ENCODE data around the gene RPS15A. TPM values are rescaled to one million over a fixed set of nuclear protein-coding genes. Genes with fewer than 3 reads are reported as not detected.

RPS15A gene
- total and polyA plus RNA-seq, 2 donors (not counting 1 experiment from before 2014, with no cell fraction given) = 1,585 to 3,828 TPM

DNA sequence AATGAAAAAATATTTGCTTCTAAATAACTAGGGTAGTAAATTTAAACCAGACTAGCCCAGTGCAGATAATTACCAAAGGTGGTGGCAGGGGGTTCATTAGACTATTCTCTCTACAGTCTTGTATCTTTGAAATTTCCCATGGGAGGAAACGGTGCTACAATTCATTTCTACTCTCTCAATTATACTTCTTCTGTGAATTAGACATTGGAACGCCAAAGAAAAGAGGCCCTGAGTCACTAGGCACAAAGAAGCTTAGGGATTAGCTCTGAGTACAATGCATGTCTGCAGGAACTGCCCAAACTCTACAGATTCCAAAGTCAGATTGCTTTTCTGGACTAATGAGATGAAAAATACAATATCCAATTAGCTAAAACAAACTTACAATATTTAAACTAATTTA lies 41.9 kb upstream of the RPS15A start:
- Histone ChIP-seq H3K36me3 (ENCODE audit: control insufficient read depth, insufficient read depth, low read length) (peaks cover 29% of the 10 kb centered on the region), H4K20me1 (ENCODE audit: control insufficient read depth, extremely low read depth, insufficient read depth, low read length) (no peaks in the 10 kb centered on the region), H3K4me2 (ENCODE audit: extremely low read depth, insufficient read depth, low read length) (no peak overlapping the region), H3K27me3 (ENCODE audit: control insufficient read depth, insufficient read depth, low read length) (no peaks in the 10 kb centered on the region), H3K79me2 (ENCODE audit: control insufficient read depth, insufficient read depth, low read length) (no peaks in the 10 kb centered on the region), H3K4me1 (ENCODE audit: control insufficient read depth, extremely low read depth, insufficient read depth, low read length) (no peaks in the 10 kb centered on the region), H2AFZ (ENCODE audit: low read length) (no peak overlapping the region), H3K9me3 (ENCODE audit: control insufficient read depth, insufficient read depth, low read depth, low read length) (no peaks in the 10 kb centered on the region), H3K9ac (ENCODE audit: insufficient read depth, low read length) (no peak overlapping the region), H3K27ac (ENCODE audit: insufficient read depth, low read length) (no peak overlapping the region), H3K4me3 (replicated peaks in 1 of 4; ENCODE audit: control extremely low read depth in 1 of 4, insufficient read depth in 1 of 4, low read depth in 3 of 4, low read length in 4 of 4) (no peak overlapping the region)
- TF ChIP-seq CTCF (conservative IDR thresholded peaks at IDR 0.05 in 1 of 2, IDR thresholded peaks at IDR 0.05 in 1 of 2; ENCODE audit: low read depth in 1 of 2, low read length in 2 of 2) (no peak), EZH2 (IDR thresholded peaks at IDR 0.05; ENCODE audit: low read length, missing control alignments) (no peak)
- DNase-seq (ENCODE audit: low read depth in 2 of 2) = no peak

GRCh38 chr16:18829251-18829650 lies 39.1 kb upstream of the RPS15A start:
- DNase-seq (ENCODE audit: low read depth in 2 of 2) = no peak
- no peaks in the 10 kb centered on the region for H4K20me1 ChIP-seq (ENCODE audit: control insufficient read depth, extremely low read depth, insufficient read depth, low read length)
- peaks cover 18% of the 10 kb centered on the region for H3K36me3 ChIP-seq (ENCODE audit: control insufficient read depth, insufficient read depth, low read length)
- TF ChIP-seq EZH2 (IDR thresholded peaks at IDR 0.05; ENCODE audit: low read length, missing control alignments) (no peak), CTCF (conservative IDR thresholded peaks at IDR 0.05 in 1 of 2, IDR thresholded peaks at IDR 0.05 in 1 of 2; ENCODE audit: low read depth in 1 of 2, low read length in 2 of 2) (no peak)
- H2AFZ ChIP-seq (ENCODE audit: low read length) = no peak overlapping the region
- no peak overlapping the region for H3K4me2 ChIP-seq (ENCODE audit: extremely low read depth, insufficient read depth, low read length)
- H3K9me3 ChIP-seq (ENCODE audit: control insufficient read depth, insufficient read depth, low read depth, low read length) = no peaks in the 10 kb centered on the region
- H3K4me1 ChIP-seq (ENCODE audit: control insufficient read depth, extremely low read depth, insufficient read depth, low read length) = no peaks in the 10 kb centered on the region
- H3K9ac ChIP-seq (ENCODE audit: insufficient read depth, low read length) = no peak overlapping the region
- H3K27me3 ChIP-seq (ENCODE audit: control insufficient read depth, insufficient read depth, low read length) = no peaks in the 10 kb centered on the region
- H3K79me2 ChIP-seq (ENCODE audit: control insufficient read depth, insufficient read depth, low read length) = no peaks in the 10 kb centered on the region
- no peak overlapping the region for H3K4me3 ChIP-seq (replicated peaks in 1 of 4; ENCODE audit: control extremely low read depth in 1 of 4, insufficient read depth in 1 of 4, low read depth in 3 of 4, low read length in 4 of 4)
- H3K27ac ChIP-seq (ENCODE audit: insufficient read depth, low read length) = no peak overlapping the region

GRCh38 chr16:18827890-18828289 lies 37.8 kb upstream of the RPS15A start:
- H3K4me3 ChIP-seq (replicated peaks in 1 of 4; ENCODE audit: control extremely low read depth in 1 of 4, insufficient read depth in 1 of 4, low read depth in 3 of 4, low read length in 4 of 4) = no peak overlapping the region
- no peak overlapping the region for H2AFZ ChIP-seq (ENCODE audit: low read length)
- TF ChIP-seq CTCF (conservative IDR thresholded peaks at IDR 0.05 in 1 of 2, IDR thresholded peaks at IDR 0.05 in 1 of 2; ENCODE audit: low read depth in 1 of 2, low read length in 2 of 2) (no peak), EZH2 (IDR thresholded peaks at IDR 0.05; ENCODE audit: low read length, missing control alignments) (no peak)
- no peak overlapping the region for H3K4me2 ChIP-seq (ENCODE audit: extremely low read depth, insufficient read depth, low read length)
- H3K79me2 ChIP-seq (ENCODE audit: control insufficient read depth, insufficient read depth, low read length) = no peaks in the 10 kb centered on the region
- H3K27me3 ChIP-seq (ENCODE audit: control insufficient read depth, insufficient read depth, low read length) = no peaks in the 10 kb centered on the region
- H4K20me1 ChIP-seq (ENCODE audit: control insufficient read depth, extremely low read depth, insufficient read depth, low read length) = no peaks in the 10 kb centered on the region
- no peaks in the 10 kb centered on the region for H3K9me3 ChIP-seq (ENCODE audit: control insufficient read depth, insufficient read depth, low read depth, low read length)
- H3K27ac ChIP-seq (ENCODE audit: insufficient read depth, low read length) = no peak overlapping the region
- peaks cover 14% of the 10 kb centered on the region for H3K36me3 ChIP-seq (ENCODE audit: control insufficient read depth, insufficient read depth, low read length)
- H3K9ac ChIP-seq (ENCODE audit: insufficient read depth, low read length) = no peak overlapping the region
- DNase-seq (ENCODE audit: low read depth in 2 of 2) = no peak
- H3K4me1 ChIP-seq (ENCODE audit: control insufficient read depth, extremely low read depth, insufficient read depth, low read length) = no peaks in the 10 kb centered on the region
